NCI-H446 (cell line): ENCODE results near the gene ANKRD22.
"Not testable (repeated sequence)": the region's sequence is repeated elsewhere in the genome, so short reads cannot be mapped to it uniquely, and the experiment has no call there.

ENCODE experiments used
- DNase-seq, 2 experiments: peaks; one replicate each; lab custom pipeline; 2025; lab: John Stamatoyannopoulos, UW

ANKRD22 gene

DNA sequence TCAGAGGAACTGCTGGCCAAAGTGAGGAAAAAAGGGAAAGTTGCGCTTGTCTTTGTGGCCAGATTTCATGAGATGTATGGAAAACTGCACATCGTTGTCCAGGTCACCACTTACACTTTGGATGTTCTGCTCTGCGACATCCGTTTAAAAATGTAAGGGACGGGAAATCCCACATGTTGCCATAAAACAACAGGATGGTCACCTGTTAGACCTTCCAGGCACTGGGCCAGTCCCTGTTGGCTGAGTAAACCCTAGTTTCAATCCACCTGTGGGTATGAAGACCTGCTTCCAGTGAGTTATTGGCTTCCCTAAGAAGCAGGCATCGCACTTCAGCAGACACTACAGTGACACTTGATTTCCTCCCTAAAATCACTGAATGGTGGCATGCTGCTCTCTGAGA is 25.7 kb upstream of the ANKRD22 start:
- DNase-seq, result no peak

- DNase-seq, result no peak
These were observed 23.4 kb upstream of the ANKRD22 start for GRCh38 chr10:88875081-88875480.

- DNase-seq, result no peak
These were observed 22.6 kb upstream of the ANKRD22 start for GRCh38 chr10:88874281-88874680.

- no peak for DNase-seq
These were observed 22.1 kb upstream of the ANKRD22 start for GRCh38 chr10:88873757-88874156.

DNA sequence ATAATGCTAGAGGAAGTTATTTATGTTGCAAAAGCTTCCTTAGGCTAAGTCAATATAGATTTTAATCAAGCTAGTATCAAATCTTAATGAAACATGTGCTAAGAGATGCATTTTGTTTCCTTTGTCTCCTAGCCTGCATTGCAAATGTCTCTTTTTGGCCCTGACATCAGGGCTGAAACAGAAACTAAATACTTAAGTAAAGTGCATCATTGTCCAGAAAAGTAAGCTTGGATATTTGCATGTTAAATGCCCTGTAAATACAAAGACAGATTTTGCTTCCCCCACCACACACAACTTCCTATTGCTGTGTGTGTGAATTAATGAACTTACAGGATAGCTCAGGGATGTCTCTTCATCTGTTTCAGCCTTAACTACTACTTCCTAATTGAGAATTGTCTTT is 18.4 kb upstream of the ANKRD22 start:
- DNase-seq, result no peak

DNA sequence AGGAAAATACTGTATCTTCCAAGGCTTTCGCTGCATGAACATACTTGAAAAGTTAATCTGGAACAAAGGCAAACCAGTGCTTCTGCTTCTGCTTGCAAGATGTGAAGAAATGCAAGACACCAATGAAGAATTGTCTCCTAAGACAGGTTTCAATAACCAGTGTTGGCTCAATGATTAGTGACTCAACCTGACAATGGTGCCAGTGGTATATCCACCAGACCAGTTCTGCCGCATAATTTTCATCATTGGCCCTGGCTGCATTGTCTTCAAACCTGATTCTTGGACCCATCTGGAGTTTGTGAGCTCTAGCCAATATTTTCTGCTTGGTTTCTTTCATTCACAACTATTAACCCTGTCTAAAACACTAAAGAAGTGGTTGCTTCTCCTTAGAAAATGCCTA is 14.8 kb upstream of the ANKRD22 start:
- DNase-seq, result peak in 1 of 2 experiments; percentile 49

DNA sequence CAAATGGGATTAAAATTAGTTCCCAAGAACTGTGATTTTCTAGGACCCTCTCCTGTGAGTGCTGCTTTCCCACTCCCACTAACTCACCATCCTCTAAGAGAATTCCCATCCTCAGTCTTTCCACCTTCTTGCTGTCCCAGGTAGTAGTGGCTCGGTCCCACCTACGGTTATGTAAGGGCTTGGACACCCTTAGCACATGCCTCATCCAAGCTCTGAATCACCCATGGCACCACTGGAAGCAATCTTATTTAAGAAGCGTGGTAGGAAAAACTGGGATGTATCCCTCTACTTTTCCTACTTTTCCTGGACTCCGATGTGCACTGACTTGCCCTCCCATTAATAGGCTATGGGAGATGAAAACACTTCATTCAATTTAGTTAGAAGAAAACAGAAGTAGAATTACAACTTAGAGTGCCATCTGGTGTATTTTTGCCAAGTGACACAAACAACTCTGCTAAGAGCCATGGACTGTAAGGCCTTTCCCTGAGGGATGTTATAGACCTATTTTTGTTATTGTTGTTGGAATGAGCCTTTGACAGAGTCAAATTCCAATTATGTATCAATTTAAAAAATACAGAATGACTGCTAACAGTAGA is 13.7 kb upstream of the ANKRD22 start:
- peak in 1 of 2 experiments; percentile 17 for DNase-seq

DNA sequence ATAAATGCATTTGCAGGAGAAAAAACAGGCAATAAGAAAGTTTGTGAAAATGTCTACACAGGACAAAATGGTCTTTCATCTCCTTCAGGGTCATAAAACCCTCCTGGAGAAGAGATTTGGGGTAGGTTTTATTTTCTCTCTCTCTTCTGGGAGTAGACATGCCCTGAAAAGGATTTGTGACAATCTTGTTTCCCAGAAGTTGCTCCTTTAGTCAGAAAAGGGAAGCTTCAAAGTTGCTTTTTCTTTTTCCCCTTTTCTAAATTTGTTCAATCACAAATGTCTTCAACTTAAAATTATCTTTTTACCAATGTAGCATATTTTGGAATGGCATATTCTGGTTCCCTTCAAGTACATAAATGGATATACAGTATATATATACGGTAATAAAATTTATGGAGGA is 9.4 kb upstream of the ANKRD22 start:
- no peak for DNase-seq

- DNase-seq, result no peak
These were observed 6.8 kb upstream of the ANKRD22 start for GRCh38 chr10:88858491-88858890.

DNA sequence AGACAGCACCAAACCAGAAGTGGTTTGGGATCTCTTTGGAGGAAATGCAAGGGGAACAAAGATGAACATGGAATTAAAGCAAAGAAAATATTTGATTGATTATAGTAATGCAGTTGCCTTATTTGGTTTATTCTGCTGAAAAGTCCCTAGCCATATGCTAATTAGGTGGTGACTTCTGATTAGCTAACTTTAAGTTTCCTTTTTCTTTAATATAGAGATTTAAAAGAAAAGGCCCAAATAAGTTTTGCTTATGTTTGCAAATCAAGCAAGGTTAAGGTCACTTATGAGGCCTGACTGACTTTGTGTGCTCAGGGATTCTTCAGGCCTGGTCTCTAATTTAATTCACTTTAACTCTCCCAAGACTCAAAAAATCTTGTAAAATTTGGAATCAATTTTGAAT is 6.2 kb upstream of the ANKRD22 start:
- DNase-seq, result no peak

GRCh38 chr10:88854684-88855083 is 3.0 kb upstream of the ANKRD22 start:
- DNase-seq, result no peak

GRCh38 chr10:88853155-88853881 is 1.7 kb upstream of the ANKRD22 start:
- no peak for DNase-seq

DNA sequence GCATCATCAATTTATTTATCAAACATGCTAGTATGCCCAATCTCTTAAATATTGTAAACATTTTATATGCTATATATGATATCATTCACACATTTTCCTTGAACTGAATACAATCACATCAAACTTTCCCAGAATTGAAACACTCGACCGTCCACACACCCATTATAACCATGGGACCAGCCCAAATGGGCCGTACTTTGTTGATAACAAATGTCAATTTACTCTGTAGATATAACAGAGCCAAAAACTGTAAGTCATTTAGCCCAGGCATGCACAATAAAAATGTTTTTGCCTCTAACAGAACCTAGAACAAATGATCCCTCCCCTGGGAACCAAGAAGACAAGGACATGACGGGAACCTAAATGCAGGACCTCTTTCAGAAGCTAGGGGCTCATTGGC is 683 bp upstream of the ANKRD22 start:
- DNase-seq, result no peak

GRCh38 chr10:88850712-88851111 is 932 bp downstream of the ANKRD22 start:
- no peak for DNase-seq

DNA sequence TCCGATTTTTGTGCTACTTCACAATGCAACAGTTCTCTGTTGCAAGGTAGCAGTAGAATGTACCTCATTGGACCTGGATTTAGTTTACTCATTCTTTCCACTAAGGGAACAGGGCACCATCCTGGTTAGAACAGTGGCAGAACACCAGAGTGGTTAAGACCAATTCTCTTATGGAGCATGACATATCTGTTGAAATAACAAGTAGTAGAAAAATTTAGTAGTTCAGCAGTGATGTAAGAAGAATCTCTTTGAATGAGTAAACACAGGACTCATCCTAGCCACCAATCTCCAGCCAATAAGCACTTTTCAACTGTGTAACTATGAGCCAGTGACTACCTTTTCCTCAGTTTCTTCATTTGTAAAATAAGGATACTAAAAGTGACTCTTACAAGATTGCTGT is 2.4 kb downstream of the ANKRD22 start:
- no peak for DNase-seq

GRCh38 chr10:88848499-88848898 is 3.1 kb downstream of the ANKRD22 start:
- no peak for DNase-seq

GRCh38 chr10:88843171-88843570 is 8.5 kb downstream of the ANKRD22 start:
- no peak for DNase-seq

GRCh38 chr10:88841316-88842111 is 10.1 kb downstream of the ANKRD22 start:
- DNase-seq, result no peak

- DNase-seq, result no peak
These were observed 10.8 kb downstream of the ANKRD22 start for GRCh38 chr10:88840881-88841280.

DNA sequence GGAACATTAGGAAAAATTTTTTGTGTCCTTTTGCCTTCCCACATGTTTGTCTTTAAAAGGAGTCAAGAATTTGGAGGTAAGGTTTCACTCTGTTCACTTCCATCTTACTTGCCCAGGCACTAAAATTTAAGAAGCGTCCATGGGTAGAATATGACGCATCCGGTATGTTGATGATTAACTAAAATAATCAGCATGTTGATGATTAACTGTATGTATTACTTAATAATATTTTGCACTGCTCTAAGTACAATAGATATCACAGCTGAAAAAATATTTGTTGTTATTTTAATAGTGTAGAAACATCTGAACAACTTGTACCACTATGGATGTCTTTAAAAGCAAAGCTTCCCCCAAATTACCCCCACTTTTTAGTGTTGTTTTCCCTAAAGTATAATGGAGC is 11.5 kb downstream of the ANKRD22 start:
- DNase-seq, result no peak

- no peak for DNase-seq
These were observed 12.8 kb downstream of the ANKRD22 start for GRCh38 chr10:88838766-88839350.

GRCh38 chr10:88837632-88838031 is 14.0 kb downstream of the ANKRD22 start:
- not testable (repeated sequence) for DNase-seq

- no peak for DNase-seq
These were observed 15.8 kb downstream of the ANKRD22 start for GRCh38 chr10:88835910-88836221.
